Stomach (tissue), 19 donors: ENCODE results near the gene ST8SIA6. TPM values are rescaled to one million over a fixed set of nuclear protein-coding genes. Genes with fewer than 3 reads are reported as not detected.
A peak's percentile ranks its signal among the peaks of the same experiment; 100 is the strongest.
"Not testable (repeated sequence)": the region's sequence is repeated elsewhere in the genome, so short reads cannot be mapped to it uniquely, and the experiment has no call there.

Experiments
- DNase-seq, 2 donors: peaks; one replicate each; pipeline versions ENCODE4 v3.0.0 to v3.0.0-alpha.2; 2013 to 2019
- H3K27ac ChIP-seq, 5 donors: fragments of 200-600 bp in 4 of 5; sonication (generic) in 4 of 5; one replicate each; pipeline ENCODE4 v1.5.1; 2013 to 2019; ENCODE audit warnings: mild to moderate bottlenecking in 1 of 5, moderate library complexity in 1 of 5
- H3K27me3 ChIP-seq, 3 donors: fragments of 200-600 bp; sonication (generic); one replicate each; pipeline ENCODE4 v1.5.1; 2017 to 2019; ENCODE audit warnings: mixed run types in 1 of 3
- H3K36me3 ChIP-seq, 4 donors: fragments of 200-600 bp; sonication (generic); 1 replicate in 3 of 4; 2 replicates in 1 of 4; pipeline ENCODE4 v1.5.1; 2016 to 2019
- H3K4me1 ChIP-seq, 4 donors: fragments of 200-600 bp; sonication (generic); one replicate each; pipeline ENCODE4 v1.5.1; 2016 to 2019
- H3K4me3 ChIP-seq, 4 donors: fragments of 200-600 bp; sonication (generic) in 3 of 4; one replicate each; pipeline ENCODE4 v1.5.1; 2016 to 2019; ENCODE audit warnings: mild to moderate bottlenecking in 1 of 4
- H3K9me3 ChIP-seq, 4 donors: fragments of 200-600 bp; sonication (generic); one replicate each; pipeline ENCODE4 v1.5.1; 2016 to 2019
- EP300 ChIP-seq: sonication (generic); formaldehyde crosslinking; IDR thresholded peaks from one replicate; pipeline ENCODE4 v1.6.1; 2017; ENCODE audit warnings: antibody characterized with exemption
- POLR2A ChIP-seq, 4 donors: fragments of 450-650 bp; IDR thresholded peaks; one replicate each; pipeline ENCODE4 v1.6.1; 2016; ENCODE audit warnings: antibody characterized with exemption in 4 of 4, control low read depth in 2 of 4, mild to moderate bottlenecking in 1 of 4, moderate library complexity in 1 of 4
- POLR2AphosphoS5 ChIP-seq, 3 donors: sonication (generic); formaldehyde crosslinking; IDR thresholded peaks; one replicate each; pipeline ENCODE4 v1.6.1; 2016; ENCODE audit warnings: antibody characterized with exemption in 3 of 3
- WGBS, 5 donors: extraction: QIAGEN DNeasy Blood & Tissue Kit in 3 of 5; methylation state at CpG; one replicate each; pipeline versions ENCODE4 v1.1.5 to v1.1.7; 2013 to 2018; 5-methylcytosine and 5-hydroxymethylcytosine counted together
- intact Hi-C: fragments of 100-400 bp; cut with DNase I; formaldehyde crosslinking; loops from one replicate; pipeline ENCODE4 v1.15.1; 2023; ENCODE audit warnings: low total_unique reads
- long read RNA-seq, 10 donors: transcript quantifications; one replicate each; lab custom pipeline, GENCODE V29; 2026
- polyA plus RNA-seq, 3 donors: library from polyadenylated mRNA; stranded (reverse); fragments of 200-250 nt; gene quantifications; one replicate each; pipeline ENCODE4 v1.2.3, GENCODE V29; 2013
- total RNA-seq, 5 donors: library from RNA; depleted of rRNA; stranded (reverse); fragments of >200 nt; gene quantifications; one replicate each; pipeline versions ENCODE4 v1.1.0 to v1.2.3, GENCODE V29; 2014 to 2016
- TF ChIP-seq, protein P1 (sequence below), 7 experiments: fragments of 450-650 bp in 4 of 7; fragments of 200-600 bp in 3 of 7; sonication (generic) in 3 of 7; IDR thresholded peaks; one replicate each; pipeline ENCODE4 v1.5.1; 2016 to 2019; ENCODE audit warnings: antibody characterized with exemption in 7 of 7, control low read depth in 2 of 7, mild to moderate bottlenecking in 1 of 7
- donor health status: healthy with polysubstance abuse.
- donor health status: Bipolar disorder and iron deficiency.
- donor health status: healthy.

Gene ST8SIA6, protein sequence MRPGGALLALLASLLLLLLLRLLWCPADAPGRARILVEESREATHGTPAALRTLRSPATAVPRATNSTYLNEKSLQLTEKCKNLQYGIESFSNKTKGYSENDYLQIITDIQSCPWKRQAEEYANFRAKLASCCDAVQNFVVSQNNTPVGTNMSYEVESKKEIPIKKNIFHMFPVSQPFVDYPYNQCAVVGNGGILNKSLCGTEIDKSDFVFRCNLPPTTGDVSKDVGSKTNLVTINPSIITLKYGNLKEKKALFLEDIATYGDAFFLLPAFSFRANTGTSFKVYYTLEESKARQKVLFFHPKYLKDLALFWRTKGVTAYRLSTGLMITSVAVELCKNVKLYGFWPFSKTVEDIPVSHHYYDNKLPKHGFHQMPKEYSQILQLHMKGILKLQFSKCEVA
- total RNA-seq (1 to 10 TPM in 1 of 5 donors, not detected in 4; 3.7 TPM), polyA plus RNA-seq (under 1 TPM in 2 of 3 donors, not detected in 1; 0.08 to 0.19 TPM)
- long read RNA-seq, donor 1: 0 reads
- long read RNA-seq, donor 2, partial matches to known transcripts: 0 of 1 reads
- long read RNA-seq, donor 2, other reads (novel, unspliced or antisense): 0 of 1 reads
- long read RNA-seq, donor 3: 0 reads
- long read RNA-seq, donor 4: 0 reads
- long read RNA-seq, donor 5: 0 reads
- long read RNA-seq, donor 6: 0 reads
- long read RNA-seq, donor 7: 0 reads
- long read RNA-seq, donor 8: 0 reads
- long read RNA-seq, donor 9: 0 reads
- long read RNA-seq, donor 10: 0 reads

DNA sequence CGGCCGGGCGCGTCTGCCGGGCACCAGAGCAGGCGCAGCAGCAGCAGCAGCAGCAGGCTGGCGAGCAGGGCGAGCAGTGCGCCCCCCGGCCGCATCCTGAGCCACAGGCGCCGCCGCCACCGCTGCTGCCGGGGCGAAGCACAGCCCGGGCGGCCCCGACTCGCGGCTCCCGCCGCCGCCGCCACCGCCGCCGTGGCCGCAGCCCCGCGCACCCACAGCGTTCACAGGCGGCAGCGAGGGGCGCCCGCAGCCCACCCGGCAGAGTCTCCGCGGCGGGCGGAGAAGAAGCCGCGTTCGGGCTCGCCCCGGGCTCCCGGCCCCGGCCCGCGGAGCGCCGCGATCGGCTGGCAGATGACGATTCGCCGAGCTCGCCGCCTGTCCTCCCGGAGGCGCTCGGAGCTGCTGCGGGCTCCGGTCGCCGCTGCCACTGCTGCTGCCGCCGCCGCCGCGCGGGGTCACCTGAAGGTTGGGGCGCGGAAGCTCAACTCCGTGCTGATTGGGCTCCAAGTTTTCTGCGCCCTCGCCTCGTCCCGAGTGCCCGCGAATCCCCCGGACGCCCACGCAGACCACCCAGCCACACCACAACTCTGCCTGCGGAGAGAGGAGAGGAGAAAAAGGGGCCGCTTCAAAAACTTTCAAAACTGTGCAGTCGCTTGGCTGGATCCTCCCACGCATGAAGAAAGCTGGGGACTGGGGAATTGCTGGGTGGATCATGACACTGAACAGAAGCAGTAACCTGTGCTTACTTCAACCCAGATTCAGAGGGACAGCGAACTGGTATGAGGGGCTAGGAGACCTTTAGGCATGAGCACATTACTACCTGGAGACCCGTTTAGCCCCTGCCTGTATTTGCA is at the start of gene ST8SIA6:
Gene ST8SIA6 (minus strand): TSS at position 435 of the 854 bp plus-strand sequence. CDS start 340 bp downstream, at position 95.
- Histone ChIP-seq H3K27ac (peak within 1 kb of the TSS in 3 of 5 donors; percentile 8 to 41 (median 27)), H3K9me3 (peaks cover 0 to 14% (median 9%) of the 10 kb centered on the region in 4 donors), H3K36me3 (no peaks in the 10 kb centered on the region), H3K4me1 (peaks cover 7 to 21% (median 17%) of the 10 kb centered on the region in 4 donors), H3K27me3 (peaks cover 6 to 51% (median 36%) of the 10 kb centered on the region in 3 donors), H3K4me3 (peak within 1 kb of the TSS; percentile 39 to 49 (median 44))
- TF ChIP-seq POLR2AphosphoS5 (IDR thresholded peaks at IDR 0.05) (no peak), POLR2A (IDR thresholded peaks at IDR 0.05) (no peak), EP300 (no peak)
- TF ChIP-seq, protein P1, sequence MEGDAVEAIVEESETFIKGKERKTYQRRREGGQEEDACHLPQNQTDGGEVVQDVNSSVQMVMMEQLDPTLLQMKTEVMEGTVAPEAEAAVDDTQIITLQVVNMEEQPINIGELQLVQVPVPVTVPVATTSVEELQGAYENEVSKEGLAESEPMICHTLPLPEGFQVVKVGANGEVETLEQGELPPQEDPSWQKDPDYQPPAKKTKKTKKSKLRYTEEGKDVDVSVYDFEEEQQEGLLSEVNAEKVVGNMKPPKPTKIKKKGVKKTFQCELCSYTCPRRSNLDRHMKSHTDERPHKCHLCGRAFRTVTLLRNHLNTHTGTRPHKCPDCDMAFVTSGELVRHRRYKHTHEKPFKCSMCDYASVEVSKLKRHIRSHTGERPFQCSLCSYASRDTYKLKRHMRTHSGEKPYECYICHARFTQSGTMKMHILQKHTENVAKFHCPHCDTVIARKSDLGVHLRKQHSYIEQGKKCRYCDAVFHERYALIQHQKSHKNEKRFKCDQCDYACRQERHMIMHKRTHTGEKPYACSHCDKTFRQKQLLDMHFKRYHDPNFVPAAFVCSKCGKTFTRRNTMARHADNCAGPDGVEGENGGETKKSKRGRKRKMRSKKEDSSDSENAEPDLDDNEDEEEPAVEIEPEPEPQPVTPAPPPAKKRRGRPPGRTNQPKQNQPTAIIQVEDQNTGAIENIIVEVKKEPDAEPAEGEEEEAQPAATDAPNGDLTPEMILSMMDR (IDR thresholded peaks at IDR 0.05): no peak
- 3 to 6% (median 4%) methylated on average over 35 to 81 of the region's 91 CpGs for WGBS, 5 donors
- DNase-seq: peak; percentile 44 to 87
- intact Hi-C loops: no loop called here

DNA sequence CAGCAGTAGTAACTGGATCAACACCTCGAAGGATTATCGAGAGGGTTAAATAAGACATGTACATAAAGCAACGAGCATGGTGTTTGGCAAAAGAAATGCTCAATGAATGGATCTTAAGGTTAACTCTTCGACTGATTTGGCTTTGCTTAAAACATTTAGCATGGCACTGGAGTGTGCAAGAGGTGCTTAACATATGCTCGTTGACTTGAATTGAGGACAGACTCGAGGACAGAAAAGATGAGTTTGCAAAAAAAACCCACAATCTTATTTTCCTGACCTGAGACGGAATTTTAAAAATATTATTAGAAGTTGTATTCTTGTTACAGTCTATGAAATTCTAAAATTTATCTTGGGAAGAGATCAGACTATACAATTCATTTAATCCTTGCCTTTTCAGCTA is 49.4 kb upstream of the ST8SIA6 start:
- H3K9me3 ChIP-seq: no peaks in the 10 kb centered on the region
- intact Hi-C loops: no loop called here
- WGBS, 5 donors: 62 to 84% (median 74%) methylated on average over 7 of the region's 7 CpGs
- no peak overlapping the region for H3K27ac ChIP-seq
- no peak for DNase-seq
- no peaks in the 10 kb centered on the region for H3K27me3 ChIP-seq
- TF ChIP-seq, protein P1 (IDR thresholded peaks at IDR 0.05): no peak
- TF ChIP-seq EP300 (no peak), POLR2AphosphoS5 (IDR thresholded peaks at IDR 0.05) (no peak), POLR2A (IDR thresholded peaks at IDR 0.05) (no peak)
- H3K4me3 ChIP-seq: no peak overlapping the region
- no peaks in the 10 kb centered on the region for H3K4me1 ChIP-seq
- no peaks in the 10 kb centered on the region for H3K36me3 ChIP-seq

DNA sequence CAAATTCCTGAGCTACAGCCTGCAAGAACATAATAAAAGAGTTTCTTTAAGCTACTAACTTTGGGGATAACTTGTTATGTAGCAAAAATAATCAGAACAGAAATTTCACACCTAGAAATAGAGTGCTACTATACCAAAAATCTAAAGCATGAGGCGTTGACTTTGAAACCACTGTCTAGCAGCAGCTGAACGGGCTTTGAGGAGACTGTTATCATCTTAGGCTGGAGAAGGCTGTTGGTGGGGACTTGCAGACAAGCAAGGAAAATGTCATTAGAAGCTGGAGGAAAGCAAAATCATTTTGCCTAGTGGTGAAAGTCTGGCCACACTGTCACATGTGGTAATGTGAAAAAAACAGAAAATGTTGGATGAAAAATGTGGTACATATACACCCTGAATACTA is 48.4 kb upstream of the ST8SIA6 start:
- intact Hi-C loops: no loop called here
- no peak overlapping the region for H3K27ac ChIP-seq
- WGBS, 5 donors: 74 to 83% (median 76%) methylated on average over 2 of the region's 2 CpGs
- H3K9me3 ChIP-seq: no peaks in the 10 kb centered on the region
- DNase-seq: no peak
- no peaks in the 10 kb centered on the region for H3K36me3 ChIP-seq
- no peaks in the 10 kb centered on the region for H3K27me3 ChIP-seq
- TF ChIP-seq POLR2AphosphoS5 (IDR thresholded peaks at IDR 0.05) (no peak), EP300 (no peak), POLR2A (IDR thresholded peaks at IDR 0.05) (no peak)
- TF ChIP-seq, protein P1 (IDR thresholded peaks at IDR 0.05): no peak
- H3K4me1 ChIP-seq: no peaks in the 10 kb centered on the region
- H3K4me3 ChIP-seq: no peak overlapping the region

DNA sequence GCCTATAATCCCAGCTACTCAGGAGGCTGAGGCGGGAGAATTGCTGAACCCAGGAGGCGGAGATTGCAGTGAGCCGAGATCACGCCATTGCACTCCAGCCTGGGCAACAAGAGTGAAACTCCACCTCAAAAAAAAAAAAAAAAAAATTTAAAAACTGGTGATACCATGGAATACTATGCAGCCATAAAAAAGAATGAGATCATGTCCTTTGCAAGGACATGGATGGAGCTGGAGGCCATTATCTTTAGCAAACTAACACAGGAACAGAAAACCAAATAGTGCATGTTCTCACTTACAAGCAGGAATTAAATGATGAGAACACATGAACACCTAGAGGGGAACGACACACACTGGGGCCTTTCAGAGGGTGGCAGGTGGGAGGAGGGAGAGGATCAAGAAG is 44.6 kb upstream of the ST8SIA6 start:
- H3K9me3 ChIP-seq, H3K36me3 ChIP-seq, H3K4me1 ChIP-seq, H3K27ac ChIP-seq, H3K27me3 ChIP-seq, DNase-seq, intact Hi-C loops, H3K4me3 ChIP-seq: not testable (repeated sequence)
- WGBS, 5 donors: 88 to 95% (median 93%) methylated on average over 5 of the region's 5 CpGs
